PFSK-1 (cell line): ENCODE data around the gene EPS8L1.

Source experiments
- FOXP2 ChIP-seq: optimal IDR thresholded peaks from 2 replicates; pipeline ENCODE3; 2011; ENCODE audit warnings: borderline replicate concordance, control low read depth, inconsistent platforms; ENCODE audit not compliant: insufficient read depth; ENCODE audit errors: extremely low read length, extremely low read depth
- POLR2AphosphoS5 ChIP-seq: IDR thresholded peaks from 2 replicates; pipeline ENCODE4 v1.6.1; 2012; ENCODE audit warnings: low read depth, mild to moderate bottlenecking, control low read depth, low read length, moderate library complexity
- REST ChIP-seq, 2 experiments: IDR thresholded peaks; 2 replicates each; pipeline versions ENCODE4 v1.6.1 to v1.8.0; 2011 to 2012; ENCODE audit warnings: low read depth in 2 of 2, low read length in 2 of 2, control low read depth in 1 of 2, inconsistent platforms in 1 of 2, mild to moderate bottlenecking in 1 of 2, moderate library complexity in 1 of 2; ENCODE audit not compliant: insufficient read depth in 1 of 2
- SIN3A ChIP-seq: IDR thresholded peaks from 2 replicates; pipeline ENCODE4 v1.6.1; 2012; ENCODE audit warnings: mild to moderate bottlenecking, low read length, moderate library complexity, borderline replicate concordance; ENCODE audit not compliant: insufficient read depth
- TAF1 ChIP-seq: IDR thresholded peaks from 2 replicates; pipeline ENCODE4 v1.6.1; 2012; ENCODE audit warnings: low read length, control low read depth, borderline replicate concordance; ENCODE audit not compliant: insufficient read depth

EPS8L1 gene

GRCh38 chr19:55046975-55047622 is 28.6 kb upstream of the EPS8L1 start:
- TF ChIP-seq REST (IDR thresholded peaks at IDR 0.05; ENCODE audit: insufficient read depth in 1 of 2, low read depth in 2 of 2, low read length in 2 of 2) (no peak), POLR2AphosphoS5 (no peak), SIN3A (no peak), FOXP2 (no peak), TAF1 (no peak)

- TF ChIP-seq SIN3A = no peak
- TF ChIP-seq FOXP2 = no peak
- TF ChIP-seq REST (IDR thresholded peaks at IDR 0.05; ENCODE audit: insufficient read depth in 1 of 2, low read depth in 2 of 2, low read length in 2 of 2) = no peak
- no peak for TF ChIP-seq POLR2AphosphoS5
- TF ChIP-seq TAF1 = no peak
These were observed 27.7 kb upstream of the EPS8L1 start for GRCh38 chr19:55047951-55048350.

GRCh38 chr19:55048446-55048845 is 27.2 kb upstream of the EPS8L1 start:
- TF ChIP-seq SIN3A = no peak
- TF ChIP-seq REST (IDR thresholded peaks at IDR 0.05; ENCODE audit: insufficient read depth in 1 of 2, low read depth in 2 of 2, low read length in 2 of 2) = no peak
- TF ChIP-seq TAF1 = no peak
- TF ChIP-seq FOXP2 = no peak
- TF ChIP-seq POLR2AphosphoS5 = no peak

- TF ChIP-seq FOXP2 (no peak), TAF1 (no peak)
These were observed 24.7 kb upstream of the EPS8L1 start for GRCh38 chr19:55050749-55051532.

GRCh38 chr19:55053735-55054134 is 21.9 kb upstream of the EPS8L1 start:
- no peak for TF ChIP-seq FOXP2
- TF ChIP-seq REST (IDR thresholded peaks at IDR 0.05; ENCODE audit: insufficient read depth in 1 of 2, low read depth in 2 of 2, low read length in 2 of 2) = no peak
- no peak for TF ChIP-seq POLR2AphosphoS5
- no peak for TF ChIP-seq TAF1
- TF ChIP-seq SIN3A = no peak
